Thyroid gland (tissue), 4 donors: Measurements from ENCODE around the gene ATRN.

ENCODE experiments used
- POLR2A ChIP-seq, 2 donors: fragments of 450-650 bp; IDR thresholded peaks; one replicate each; pipeline ENCODE4 v1.6.1; 2017; ENCODE audit warnings: antibody characterized with exemption in 2 of 2, mild to moderate bottlenecking in 2 of 2, moderate library complexity in 1 of 2
- TF ChIP-seq, protein P1 (sequence below), 6 experiments: fragments of 200-600 bp in 3 of 6; fragments of 450-650 bp in 3 of 6; sonication (generic) in 3 of 6; IDR thresholded peaks; one replicate each; pipeline ENCODE4 v1.5.1; 2016 to 2019; ENCODE audit warnings: antibody characterized with exemption in 6 of 6, mild to moderate bottlenecking in 2 of 6, inconsistent platforms in 1 of 6, moderate library complexity in 1 of 6

DNA sequence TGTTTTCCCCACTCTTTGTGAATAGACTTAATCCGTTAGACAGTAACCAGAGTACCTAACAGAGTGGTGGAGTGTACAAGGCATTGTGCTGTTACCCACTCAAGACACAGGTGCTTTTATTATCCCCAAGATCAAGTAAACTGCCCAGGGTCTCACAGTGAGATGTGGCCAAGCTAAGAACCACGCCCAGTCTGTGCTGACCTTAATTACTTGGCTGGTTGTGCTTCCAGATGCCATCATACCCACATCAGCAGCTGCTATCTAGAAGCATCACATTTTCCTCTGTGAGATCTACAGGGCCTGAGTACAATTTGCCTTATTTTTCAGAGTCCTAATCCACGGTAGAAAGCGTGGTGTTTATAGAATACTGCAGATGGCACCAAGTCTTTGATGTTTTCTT lies 122.1 kb downstream of the ATRN start:
- TF ChIP-seq POLR2A (IDR thresholded peaks at IDR 0.05): no peak
- TF ChIP-seq, protein P1, sequence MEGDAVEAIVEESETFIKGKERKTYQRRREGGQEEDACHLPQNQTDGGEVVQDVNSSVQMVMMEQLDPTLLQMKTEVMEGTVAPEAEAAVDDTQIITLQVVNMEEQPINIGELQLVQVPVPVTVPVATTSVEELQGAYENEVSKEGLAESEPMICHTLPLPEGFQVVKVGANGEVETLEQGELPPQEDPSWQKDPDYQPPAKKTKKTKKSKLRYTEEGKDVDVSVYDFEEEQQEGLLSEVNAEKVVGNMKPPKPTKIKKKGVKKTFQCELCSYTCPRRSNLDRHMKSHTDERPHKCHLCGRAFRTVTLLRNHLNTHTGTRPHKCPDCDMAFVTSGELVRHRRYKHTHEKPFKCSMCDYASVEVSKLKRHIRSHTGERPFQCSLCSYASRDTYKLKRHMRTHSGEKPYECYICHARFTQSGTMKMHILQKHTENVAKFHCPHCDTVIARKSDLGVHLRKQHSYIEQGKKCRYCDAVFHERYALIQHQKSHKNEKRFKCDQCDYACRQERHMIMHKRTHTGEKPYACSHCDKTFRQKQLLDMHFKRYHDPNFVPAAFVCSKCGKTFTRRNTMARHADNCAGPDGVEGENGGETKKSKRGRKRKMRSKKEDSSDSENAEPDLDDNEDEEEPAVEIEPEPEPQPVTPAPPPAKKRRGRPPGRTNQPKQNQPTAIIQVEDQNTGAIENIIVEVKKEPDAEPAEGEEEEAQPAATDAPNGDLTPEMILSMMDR (IDR thresholded peaks at IDR 0.05): no peak
